Mesodermal cell (in vitro differentiated cells): ENCODE measurements around the gene FXYD1.
"Not testable (repeated sequence)": the region's sequence is repeated elsewhere in the genome, so short reads cannot be mapped to it uniquely, and the experiment has no call there.

Experiments
- H3K27ac ChIP-seq: 2 replicates; pipeline ENCODE4 v1.7.0; 2013; ENCODE audit warnings: mild to moderate bottlenecking, low read depth, low read length, moderate library complexity; ENCODE audit not compliant: severe bottlenecking
- H3K36me3 ChIP-seq: 2 replicates; pipeline ENCODE4 v1.7.1; 2013; ENCODE audit warnings: mild to moderate bottlenecking, low read length, moderate library complexity; ENCODE audit not compliant: control insufficient read depth, insufficient read depth
- H3K4me1 ChIP-seq: one replicate; pipeline ENCODE4 v1.7.1; 2013; ENCODE audit warnings: mild to moderate bottlenecking, low read length; ENCODE audit not compliant: insufficient read depth, control insufficient read depth, poor library complexity, severe bottlenecking
- H3K4me3 ChIP-seq: 2 replicates; pipeline ENCODE4 v1.7.0; 2013; ENCODE audit warnings: low read length, control low read depth, mild to moderate bottlenecking; ENCODE audit not compliant: insufficient read depth, poor library complexity, severe bottlenecking; ENCODE audit errors: extremely low read depth
- H3K9me3 ChIP-seq: 2 replicates; pipeline ENCODE4 v1.7.1; 2013; ENCODE audit warnings: mild to moderate bottlenecking, low read length, moderate library complexity; ENCODE audit not compliant: control insufficient read depth
- WGBS, 2 experiments: methylation state at CpG; one replicate each; pipeline ENCODE4 v1.1.5; 2013; ENCODE audit warnings: missing lambda C conversion rate in 2 of 2; ENCODE audit not compliant: insufficient coverage in 2 of 2; 5-methylcytosine and 5-hydroxymethylcytosine counted together

The FXYD1 gene

DNA sequence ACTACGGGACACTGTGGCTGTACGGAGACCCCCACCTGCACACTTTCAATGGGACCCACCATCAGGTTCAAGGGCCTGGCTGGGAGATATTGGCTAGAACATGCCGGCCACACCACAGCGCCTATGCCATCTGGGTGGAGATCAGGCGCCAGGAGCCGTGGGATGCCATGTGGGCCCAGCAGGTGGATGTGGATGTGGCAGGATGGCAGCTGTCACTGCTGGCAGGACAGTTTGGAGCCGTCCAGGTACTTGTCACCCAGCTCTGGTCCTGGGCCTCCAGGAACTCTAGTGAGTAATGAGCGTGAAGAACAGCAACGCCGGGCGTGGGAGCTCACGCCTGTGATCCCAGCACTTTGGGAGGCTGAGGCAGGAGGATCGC is 38.7 kb upstream of the FXYD1 start:
- H3K36me3 ChIP-seq = no peaks in the 10 kb centered on the region
- H3K27ac ChIP-seq = no peak overlapping the region
- WGBS, 2 experiments = 93 to 99% methylated on average over 11 to 12 of the region's 13 CpGs
- H3K4me1 ChIP-seq = no peaks in the 10 kb centered on the region
- no peak overlapping the region for H3K4me3 ChIP-seq
- H3K9me3 ChIP-seq = no peaks in the 10 kb centered on the region

- Histone ChIP-seq H3K4me3 (no peak overlapping the region), H3K36me3 (no peaks in the 10 kb centered on the region), H3K9me3 (no peaks in the 10 kb centered on the region), H3K27ac (no peak overlapping the region), H3K4me1 (no peaks in the 10 kb centered on the region)
- WGBS, 2 experiments = 83 to 84% methylated on average over 16 of the region's 16 CpGs
Measured at GRCh38 chr19:35100588-35101533, 37.8 kb upstream of the FXYD1 start.

DNA sequence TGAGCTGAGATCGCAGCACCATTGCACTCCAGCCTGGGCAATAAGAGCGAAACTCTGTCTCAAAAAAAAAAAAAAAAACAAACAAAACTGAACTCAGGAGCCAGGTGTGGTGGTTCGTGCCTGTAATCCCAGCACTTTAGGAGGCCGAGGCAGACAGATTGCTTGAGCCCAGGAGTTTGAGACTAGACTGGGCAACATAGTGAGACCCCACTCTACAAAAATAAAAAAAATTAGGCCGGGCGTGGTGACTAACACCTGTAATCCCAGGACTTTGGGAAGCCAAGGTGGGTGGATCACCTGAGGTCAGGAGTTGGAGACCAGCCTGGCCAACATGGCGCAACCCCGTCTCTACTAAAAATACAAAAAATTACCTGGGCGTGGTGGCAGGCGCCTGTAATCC is 36.7 kb upstream of the FXYD1 start:
- H3K4me1 ChIP-seq, H3K9me3 ChIP-seq, H3K36me3 ChIP-seq, H3K4me3 ChIP-seq, H3K27ac ChIP-seq: not testable (repeated sequence)
- WGBS, 2 experiments = 92 to 100% methylated on average over 4 of the region's 10 CpGs

DNA sequence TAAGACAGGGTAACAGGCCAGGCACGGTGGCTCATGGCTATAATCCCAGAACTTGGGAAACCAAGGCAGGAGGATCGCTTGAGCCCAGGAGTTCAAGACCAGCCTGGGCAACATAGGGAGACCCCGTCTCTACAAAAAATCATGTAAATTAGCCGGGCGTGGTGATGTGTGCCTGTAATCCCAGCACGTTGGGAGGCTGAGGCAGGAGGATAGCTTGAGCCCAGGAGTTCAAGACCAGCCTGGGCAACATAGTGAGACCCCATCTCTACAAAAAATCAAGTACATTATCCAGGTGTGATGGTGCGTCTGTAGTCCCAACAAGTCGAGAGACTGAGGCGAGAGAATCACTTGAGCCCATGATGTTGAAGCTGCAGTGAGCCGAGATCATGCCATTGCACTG is 35.0 kb upstream of the FXYD1 start:
- not testable (repeated sequence) for H3K4me1 ChIP-seq, H3K36me3 ChIP-seq, H3K27ac ChIP-seq, H3K9me3 ChIP-seq, H3K4me3 ChIP-seq
- 86% methylated on average over 10 of the region's 10 CpGs for WGBS, 2 experiments

DNA sequence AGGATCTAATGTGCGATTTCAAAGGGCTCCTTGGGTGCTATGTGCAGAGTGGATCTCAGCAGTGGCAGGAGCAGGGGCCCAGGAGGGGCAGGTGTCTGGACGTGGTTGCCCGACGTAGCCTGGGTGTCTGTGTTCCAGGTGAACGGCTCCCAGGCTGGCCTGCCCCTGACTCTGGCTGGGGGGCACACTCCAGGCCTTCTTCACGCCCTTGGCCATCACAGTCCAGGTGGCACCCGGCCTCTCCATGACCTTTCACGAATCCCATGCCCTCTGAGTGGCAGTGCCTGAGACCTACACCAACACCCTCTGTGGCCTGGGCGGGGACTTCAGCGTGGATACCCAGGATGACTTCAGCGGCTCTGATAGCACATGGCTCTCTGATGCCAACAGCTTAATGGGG is 34.3 kb upstream of the FXYD1 start:
- Histone ChIP-seq H3K4me1 (peaks cover 3% of the 10 kb centered on the region), H3K36me3 (no peaks in the 10 kb centered on the region), H3K4me3 (no peak overlapping the region), H3K27ac (no peak overlapping the region), H3K9me3 (no peaks in the 10 kb centered on the region)
- WGBS, 2 experiments = 95 to 97% methylated on average over 10 of the region's 11 CpGs

DNA sequence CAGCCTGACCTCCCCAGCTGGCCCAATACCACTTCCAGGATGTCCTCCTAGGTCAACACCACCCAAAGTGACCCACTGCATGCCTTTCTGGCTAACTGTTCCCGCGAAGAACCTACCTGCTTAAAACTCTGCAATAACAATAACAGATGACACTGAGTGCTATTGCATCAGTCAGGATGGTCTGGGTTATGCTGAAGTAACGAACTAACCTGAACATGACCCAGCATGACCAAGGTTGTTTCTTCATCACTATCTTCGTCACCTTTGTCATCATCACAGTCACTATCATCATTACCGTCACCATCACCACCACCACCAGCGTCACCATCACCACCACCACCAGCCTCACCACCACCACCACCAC is 33.6 kb upstream of the FXYD1 start:
- 93 to 96% methylated on average over 4 of the region's 6 CpGs for WGBS, 2 experiments
- no peaks in the 10 kb centered on the region for H3K9me3 ChIP-seq
- H3K36me3 ChIP-seq = no peaks in the 10 kb centered on the region
- H3K4me1 ChIP-seq = peaks cover 3% of the 10 kb centered on the region
- no peak overlapping the region for H3K4me3 ChIP-seq
- no peak overlapping the region for H3K27ac ChIP-seq

GRCh38 chr19:35105411-35106290 is 33.0 kb upstream of the FXYD1 start:
- Histone ChIP-seq H3K27ac (no peak overlapping the region), H3K9me3 (no peaks in the 10 kb centered on the region), H3K4me3 (no peak overlapping the region), H3K4me1 (peaks cover 3% of the 10 kb centered on the region), H3K36me3 (no peaks in the 10 kb centered on the region)
- WGBS, 2 experiments = 90 to 92% methylated on average over 19 to 29 of the region's 30 CpGs

- Histone ChIP-seq H3K9me3 (no peaks in the 10 kb centered on the region), H3K27ac (no peak overlapping the region), H3K4me3 (no peak overlapping the region), H3K4me1 (peaks cover 3% of the 10 kb centered on the region), H3K36me3 (no peaks in the 10 kb centered on the region)
- 90 to 95% methylated on average over 9 of the region's 9 CpGs for WGBS, 2 experiments
Measured at GRCh38 chr19:35106291-35106583, 32.4 kb upstream of the FXYD1 start.

DNA sequence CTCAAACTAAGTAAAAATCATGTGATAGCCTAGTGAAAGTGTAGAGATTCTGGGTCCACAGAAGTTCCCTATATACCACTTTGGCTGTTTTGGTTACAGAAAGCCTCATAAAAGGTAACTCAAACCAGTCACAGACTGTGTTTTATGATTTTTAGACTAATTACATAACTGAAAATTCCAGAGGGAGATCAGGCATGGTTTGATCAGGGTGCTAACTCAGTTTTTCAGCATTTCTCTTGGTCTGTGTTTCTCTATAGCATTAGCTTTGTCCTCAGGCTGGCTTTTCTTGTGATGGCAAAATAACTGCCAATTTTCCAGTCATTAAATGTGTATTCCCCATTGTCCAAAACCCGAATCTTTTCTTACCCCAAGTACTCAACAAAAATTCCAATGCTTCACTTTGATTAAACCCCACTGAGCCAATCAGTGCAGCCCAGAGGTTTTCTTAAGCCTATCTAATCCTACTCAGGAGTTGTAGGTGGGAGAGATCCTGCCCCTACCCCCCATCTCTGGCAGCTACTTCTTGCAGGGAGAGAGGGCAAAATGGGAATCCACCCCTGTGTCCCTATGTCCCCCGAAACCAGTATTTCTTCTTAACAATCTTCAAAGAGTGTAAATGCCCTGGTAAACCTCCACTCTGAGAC is 31.6 kb upstream of the FXYD1 start:
- Histone ChIP-seq H3K4me3 (no peak overlapping the region), H3K36me3 (no peaks in the 10 kb centered on the region), H3K9me3 (no peaks in the 10 kb centered on the region), H3K27ac (peak overlapping the region; percentile 71), H3K4me1 (peaks cover 3% of the 10 kb centered on the region)
- 100% methylated on average over 1 of the region's 2 CpGs for WGBS, 2 experiments

DNA sequence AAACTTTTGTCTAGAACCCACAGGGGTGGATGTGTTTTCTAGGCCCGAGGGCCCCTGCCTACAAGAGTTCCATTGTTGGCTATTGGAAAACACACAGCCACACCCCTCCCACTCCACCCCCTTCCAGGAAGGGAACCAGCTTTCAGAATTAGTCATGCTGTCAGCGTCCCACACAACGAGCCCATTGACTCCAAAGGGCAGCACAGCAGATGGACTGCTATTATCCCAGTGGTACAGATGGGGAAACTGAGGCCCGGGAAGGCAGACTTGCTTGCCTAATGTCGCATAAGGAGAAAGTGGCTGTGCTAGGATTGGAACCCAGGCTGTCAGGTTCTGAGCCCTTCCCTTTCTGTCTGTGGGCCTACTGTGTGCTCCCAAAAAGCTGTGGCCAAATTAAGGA is 31.1 kb upstream of the FXYD1 start:
- Histone ChIP-seq H3K36me3 (no peaks in the 10 kb centered on the region), H3K4me3 (no peak overlapping the region), H3K27ac (peak overlapping the region; percentile 71), H3K9me3 (no peaks in the 10 kb centered on the region), H3K4me1 (peaks cover 3% of the 10 kb centered on the region)
- 44 to 46% methylated on average over 5 of the region's 5 CpGs for WGBS, 2 experiments
